Tibial artery (tissue), 4 donors: ENCODE results near the gene KCNK4.

Source experiments
- DNase-seq, 2 donors: peaks; one replicate each; pipeline ENCODE4 v3.0.0-alpha.2; 2019
- H3K27ac ChIP-seq, 2 donors: fragments of 200-600 bp; sonication (generic) in 1 of 2; 1 replicate in 1 of 2; 2 replicates in 1 of 2; pipeline ENCODE4 v1.5.1; 2018 to 2019; ENCODE audit warnings: mild to moderate bottlenecking in 1 of 2
- H3K27me3 ChIP-seq, 2 donors: fragments of 200-600 bp; sonication (generic) in 1 of 2; one replicate each; pipeline versions ENCODE4 v1.5.1 to v1.6.0; 2016 to 2019
- H3K36me3 ChIP-seq, 3 donors: fragments of 200-600 bp; sonication (generic) in 2 of 3; one replicate each; pipeline ENCODE4 v1.5.1; 2016 to 2019; ENCODE audit warnings: mild to moderate bottlenecking in 2 of 3
- H3K4me1 ChIP-seq, 4 donors: fragments of 200-600 bp; sonication (generic) in 2 of 4; 1 replicate in 3 of 4; 2 replicates in 1 of 4; pipeline ENCODE4 v1.5.1; 2016 to 2019
- H3K4me3 ChIP-seq, 2 donors: fragments of 200-600 bp; sonication (generic) in 1 of 2; 1 replicate in 1 of 2; 2 replicates in 1 of 2; pipeline ENCODE4 v1.5.1; 2018 to 2019; ENCODE audit warnings: mild to moderate bottlenecking in 2 of 2
- H3K9me3 ChIP-seq, 3 donors: fragments of 200-600 bp; sonication (generic) in 1 of 3; one replicate each; pipeline ENCODE4 v1.5.1; 2016 to 2019
- intact Hi-C: fragments of 100-400 bp; cut with DNase I; formaldehyde crosslinking; loops from one replicate; pipeline ENCODE4 v1.15.0; 2023; ENCODE audit warnings: low total_unique reads
- TF ChIP-seq, protein P1 (sequence below), 2 experiments: fragments of 200-600 bp in 1 of 2; fragments of 450-650 bp in 1 of 2; IDR thresholded peaks; one replicate each; pipeline ENCODE4 v1.5.1; 2017 to 2019; ENCODE audit warnings: antibody characterized with exemption in 2 of 2, mild to moderate bottlenecking in 1 of 2, moderate library complexity in 1 of 2

KCNK4 gene

DNA sequence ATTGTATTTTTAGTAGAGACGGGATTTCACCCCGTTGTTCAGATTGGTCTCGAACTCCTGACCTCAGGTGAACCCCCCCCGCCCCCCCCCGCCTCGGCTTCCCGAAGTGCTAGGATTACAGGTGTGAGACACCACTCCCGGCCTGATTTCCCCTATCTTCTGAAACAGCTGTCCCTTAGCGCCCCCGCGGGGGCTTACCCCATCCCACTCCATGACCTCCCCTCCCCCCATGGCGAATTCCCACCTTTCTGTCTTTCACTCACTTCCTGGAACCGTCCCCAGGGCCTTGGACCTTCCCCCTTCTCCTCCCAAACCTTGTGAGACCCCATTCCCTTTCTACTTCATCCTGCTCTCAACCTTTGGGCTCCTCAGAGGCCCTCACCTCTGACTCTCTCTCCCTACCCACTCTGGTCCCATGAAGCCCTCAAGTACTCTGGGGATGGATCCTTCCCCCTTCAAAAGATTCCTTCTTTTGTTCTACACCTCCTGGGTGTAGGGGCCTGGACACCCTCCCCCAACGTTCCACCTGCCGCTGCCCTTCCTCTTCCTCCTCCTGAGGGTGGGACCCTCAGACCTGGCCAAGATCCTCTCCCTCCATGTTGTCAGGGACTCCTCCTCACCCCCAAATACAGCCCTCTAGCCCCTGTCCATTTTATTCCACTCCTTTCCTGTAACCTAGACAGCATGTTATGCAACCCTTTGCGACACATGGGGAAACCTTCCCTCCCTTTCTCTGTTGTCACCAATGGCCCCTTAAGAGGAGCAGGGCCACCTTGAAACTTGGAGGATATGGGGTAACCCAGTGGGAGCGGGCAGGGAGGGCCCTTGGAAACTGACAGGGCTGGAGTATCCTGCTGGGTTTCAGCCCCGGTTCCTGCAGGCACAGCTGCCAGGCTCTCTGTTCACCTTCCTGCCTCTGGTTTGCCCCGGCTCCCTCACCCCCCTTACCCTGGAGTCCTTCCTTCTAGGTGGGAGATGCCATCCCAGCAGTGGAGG, 28.0 kb downstream of the KCNK4 start:
- intact Hi-C loops, result loop anchor here (2.0 kb wide), 1 partner anchor 36 kb away; no protein-coding TSS in a partner anchor
- Histone ChIP-seq H3K27me3 (no peaks in the 10 kb centered on the region), H3K27ac (peak overlapping the region; percentile 95 to 97), H3K9me3 (no peaks in the 10 kb centered on the region), H3K36me3 (peaks cover 8 to 53% (median 20%) of the 10 kb centered on the region in 3 donors), H3K4me1 (peaks cover 0 to 33% (median 22%) of the 10 kb centered on the region in 4 donors), H3K4me3 (peak overlapping the region; percentile 85 to 93)
- no peak for DNase-seq
- TF ChIP-seq, protein P1, sequence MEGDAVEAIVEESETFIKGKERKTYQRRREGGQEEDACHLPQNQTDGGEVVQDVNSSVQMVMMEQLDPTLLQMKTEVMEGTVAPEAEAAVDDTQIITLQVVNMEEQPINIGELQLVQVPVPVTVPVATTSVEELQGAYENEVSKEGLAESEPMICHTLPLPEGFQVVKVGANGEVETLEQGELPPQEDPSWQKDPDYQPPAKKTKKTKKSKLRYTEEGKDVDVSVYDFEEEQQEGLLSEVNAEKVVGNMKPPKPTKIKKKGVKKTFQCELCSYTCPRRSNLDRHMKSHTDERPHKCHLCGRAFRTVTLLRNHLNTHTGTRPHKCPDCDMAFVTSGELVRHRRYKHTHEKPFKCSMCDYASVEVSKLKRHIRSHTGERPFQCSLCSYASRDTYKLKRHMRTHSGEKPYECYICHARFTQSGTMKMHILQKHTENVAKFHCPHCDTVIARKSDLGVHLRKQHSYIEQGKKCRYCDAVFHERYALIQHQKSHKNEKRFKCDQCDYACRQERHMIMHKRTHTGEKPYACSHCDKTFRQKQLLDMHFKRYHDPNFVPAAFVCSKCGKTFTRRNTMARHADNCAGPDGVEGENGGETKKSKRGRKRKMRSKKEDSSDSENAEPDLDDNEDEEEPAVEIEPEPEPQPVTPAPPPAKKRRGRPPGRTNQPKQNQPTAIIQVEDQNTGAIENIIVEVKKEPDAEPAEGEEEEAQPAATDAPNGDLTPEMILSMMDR (IDR thresholded peaks at IDR 0.05), result no peak

DNA sequence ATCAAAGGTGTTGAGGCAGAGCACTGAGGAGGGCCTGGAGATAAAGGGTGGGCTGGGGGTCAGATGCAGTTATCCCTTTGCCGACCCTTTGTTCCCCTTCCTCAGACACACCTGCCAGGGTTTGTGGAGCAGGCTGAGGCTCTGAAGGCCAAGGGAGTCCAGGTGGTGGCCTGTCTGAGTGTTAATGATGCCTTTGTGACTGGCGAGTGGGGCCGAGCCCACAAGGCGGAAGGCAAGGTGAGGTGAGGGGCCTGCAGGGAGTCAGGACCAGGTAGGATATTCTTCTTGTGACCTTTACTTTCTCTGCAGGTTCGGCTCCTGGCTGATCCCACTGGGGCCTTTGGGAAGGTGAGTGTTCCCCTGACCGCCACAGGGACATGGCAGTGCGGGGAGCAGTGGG, 29.5 kb downstream of the KCNK4 start:
- Histone ChIP-seq H3K9me3 (no peaks in the 10 kb centered on the region), H3K36me3 (peaks cover 2 to 38% (median 8%) of the 10 kb centered on the region in 3 donors), H3K27ac (no peak overlapping the region), H3K4me1 (peaks cover 0 to 33% (median 22%) of the 10 kb centered on the region in 4 donors), H3K27me3 (no peaks in the 10 kb centered on the region), H3K4me3 (no peak overlapping the region)
- no peak for DNase-seq
- intact Hi-C loops, result no loop called here
- TF ChIP-seq, protein P1 (IDR thresholded peaks at IDR 0.05), result no peak

DNA sequence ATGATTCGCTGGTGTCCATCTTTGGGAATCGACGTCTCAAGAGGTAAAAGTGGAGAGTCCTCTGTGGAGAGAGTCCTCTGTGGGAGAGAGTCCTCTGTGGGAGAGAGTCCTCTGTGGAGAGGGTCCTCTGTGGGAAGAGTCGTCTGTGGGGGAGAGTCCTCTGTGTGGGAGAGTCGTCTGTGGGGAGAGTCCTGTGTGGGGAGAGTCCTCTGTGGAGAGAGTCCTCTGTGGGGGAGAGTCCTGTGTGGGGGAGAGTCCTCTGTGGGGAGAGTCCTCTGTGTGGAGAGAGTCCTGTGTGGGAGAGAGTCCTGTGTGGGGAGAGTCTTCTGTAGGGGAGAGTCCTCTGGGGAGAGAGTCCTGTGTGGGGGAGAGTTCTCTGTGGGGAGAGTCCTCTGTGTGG, 29.9 kb downstream of the KCNK4 start:
- Histone ChIP-seq H3K4me1 (peaks cover 0 to 31% (median 22%) of the 10 kb centered on the region in 4 donors), H3K27me3 (no peaks in the 10 kb centered on the region), H3K27ac (no peak overlapping the region), H3K9me3 (no peaks in the 10 kb centered on the region), H3K36me3 (peaks cover 0 to 34% (median 3%) of the 10 kb centered on the region in 3 donors), H3K4me3 (no peak overlapping the region)
- no peak for DNase-seq
- intact Hi-C loops, result no loop called here
- TF ChIP-seq, protein P1 (IDR thresholded peaks at IDR 0.05), result no peak

DNA sequence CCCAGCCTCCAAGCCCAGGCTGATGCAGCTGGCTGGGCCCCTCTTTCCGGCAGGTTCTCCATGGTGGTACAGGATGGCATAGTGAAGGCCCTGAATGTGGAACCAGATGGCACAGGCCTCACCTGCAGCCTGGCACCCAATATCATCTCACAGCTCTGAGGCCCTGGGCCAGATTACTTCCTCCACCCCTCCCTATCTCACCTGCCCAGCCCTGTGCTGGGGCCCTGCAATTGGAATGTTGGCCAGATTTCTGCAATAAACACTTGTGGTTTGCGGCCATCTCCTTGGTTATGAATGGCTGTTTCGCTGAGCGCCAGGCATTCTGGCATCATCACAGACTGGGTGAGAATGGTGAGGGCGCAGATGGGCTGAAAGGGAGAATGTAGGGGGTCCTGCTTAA, 30.4 kb downstream of the KCNK4 start:
- Histone ChIP-seq H3K4me3 (no peak overlapping the region), H3K27ac (no peak overlapping the region), H3K36me3 (peaks cover 0 to 29% (median 0%) of the 10 kb centered on the region in 3 donors), H3K27me3 (no peaks in the 10 kb centered on the region), H3K9me3 (no peaks in the 10 kb centered on the region), H3K4me1 (peaks cover 0 to 26% (median 17%) of the 10 kb centered on the region in 4 donors)
- TF ChIP-seq, protein P1 (IDR thresholded peaks at IDR 0.05), result no peak
- DNase-seq, result no peak
- intact Hi-C loops, result no loop called here

DNA sequence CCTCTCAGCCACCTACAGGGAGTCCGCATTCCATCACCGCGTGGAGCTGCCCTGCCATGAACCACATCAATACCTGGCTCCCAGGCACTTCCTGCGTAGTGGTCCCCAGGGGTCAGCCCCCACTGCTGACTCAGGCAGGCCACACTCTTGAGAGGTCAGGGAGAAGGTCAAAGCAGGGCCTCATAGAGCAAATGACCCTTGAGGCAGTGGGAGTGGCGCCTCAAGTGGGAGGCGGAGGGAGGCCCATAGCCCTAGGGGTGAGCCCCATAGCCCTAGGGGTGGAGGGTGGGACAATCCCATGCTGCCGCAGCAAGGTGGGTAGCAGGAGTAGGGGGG, 31.8 kb downstream of the KCNK4 start:
- DNase-seq, result no peak
- H3K27ac ChIP-seq, result no peak overlapping the region
- no peak overlapping the region for H3K4me3 ChIP-seq
- peaks cover 0 to 27% (median 0%) of the 10 kb centered on the region in 3 donors for H3K36me3 ChIP-seq
- H3K27me3 ChIP-seq, result no peaks in the 10 kb centered on the region
- H3K9me3 ChIP-seq, result no peaks in the 10 kb centered on the region
- intact Hi-C loops, result no loop called here
- peaks cover 0 to 23% (median 13%) of the 10 kb centered on the region in 4 donors for H3K4me1 ChIP-seq
- TF ChIP-seq, protein P1 (IDR thresholded peaks at IDR 0.05), result no peak
